Measurements from ENCODE around the gene RBM20.
A peak's percentile ranks its signal among the peaks of the same experiment; 100 is the strongest.

The RBM20 gene

DNA sequence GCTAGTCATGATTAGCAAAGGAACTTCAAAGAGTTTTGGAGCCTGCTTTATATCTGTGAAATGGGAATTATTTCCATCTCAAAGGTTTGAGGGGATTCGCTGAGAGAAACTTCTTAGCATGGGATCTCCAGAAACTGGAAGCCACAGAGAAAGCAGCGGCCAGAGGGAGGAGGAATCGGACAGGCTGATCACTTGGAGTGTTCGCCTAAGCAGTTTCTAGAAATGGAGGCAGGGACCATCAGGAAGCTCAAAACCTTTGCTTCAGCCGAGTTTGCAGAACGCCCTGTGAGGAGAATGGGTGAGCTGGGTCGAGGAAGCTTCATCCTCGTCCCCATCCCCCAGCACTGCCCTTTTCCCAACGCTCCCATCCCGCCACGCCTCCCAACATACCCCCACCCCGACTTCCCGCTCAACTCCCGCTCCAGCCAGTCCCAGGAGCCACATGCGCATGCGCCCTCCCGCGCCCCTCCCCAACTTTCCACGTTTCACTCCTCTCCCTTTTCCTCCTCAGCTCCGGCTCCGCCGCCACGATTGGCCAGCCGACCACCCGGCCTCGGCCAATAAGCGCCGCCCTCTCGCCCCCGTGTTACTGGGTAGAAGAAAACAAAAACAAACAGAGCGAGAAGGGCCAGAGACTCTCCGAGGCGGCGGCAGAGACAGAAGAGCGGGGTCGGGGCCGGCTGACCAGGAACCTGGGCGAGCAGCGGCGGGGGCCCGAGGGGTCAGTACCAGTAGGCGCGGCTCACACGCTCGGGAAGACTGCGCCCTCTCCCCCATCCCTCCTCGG is 227.4 kb downstream of the RBM20 start, which contains the start of gene PDCD4:
TSS of gene PDCD4 (plus strand) at position 631 of the 787 bp plus-strand sequence. CDS start 4,100 bp downstream, outside the sequence.
- peak; percentile 96 for DNase-seq (ENCODE audit: low spot score)

DNA sequence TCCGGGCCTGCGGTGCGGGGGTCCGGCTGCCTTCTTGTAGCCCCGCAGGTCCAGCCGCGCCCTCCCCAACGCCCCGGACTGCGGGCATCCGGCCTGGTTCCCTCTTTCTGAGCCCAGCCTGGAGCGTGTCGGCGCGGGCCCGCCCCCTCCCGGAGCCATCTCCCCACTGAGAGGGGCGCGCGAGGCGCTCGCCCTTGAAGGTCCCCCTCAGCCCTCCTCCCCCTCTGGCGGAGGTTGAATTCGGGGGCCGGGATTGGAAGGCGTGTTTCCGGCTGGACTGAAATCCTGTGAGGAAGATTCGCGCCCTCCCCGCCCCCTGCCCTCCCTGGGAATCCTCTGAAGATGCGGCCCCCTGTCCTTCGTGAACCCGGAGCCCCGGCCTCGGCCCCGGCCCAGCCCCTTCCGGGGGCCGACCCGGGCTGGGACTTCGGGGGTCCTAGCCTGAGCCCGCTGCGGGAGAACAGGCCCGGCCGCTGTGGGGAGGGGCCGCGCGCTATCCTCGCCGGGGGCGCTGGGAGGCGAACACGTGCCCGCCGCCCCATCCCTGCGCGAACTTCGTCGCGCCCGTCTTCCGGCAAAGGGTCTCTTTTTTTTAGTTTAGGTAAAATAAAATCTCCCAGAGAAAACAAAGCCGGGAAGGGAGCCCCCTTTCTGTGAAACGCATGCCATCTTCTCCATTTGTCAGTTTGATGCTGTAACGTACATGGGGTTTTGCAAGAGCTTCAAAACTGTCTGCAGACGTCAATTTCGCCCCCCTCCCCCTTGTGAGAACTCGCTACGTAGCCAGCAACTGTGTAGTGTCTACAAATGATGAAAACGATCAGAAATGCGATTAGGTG is 228.2 kb downstream of the RBM20 start:
- DNase-seq (ENCODE audit: low spot score), result peak; percentile 75

GRCh38 chr10:110872984-110873923 is 229.1 kb downstream of the RBM20 start:
- no peak for DNase-seq (ENCODE audit: low spot score)

- no peak for DNase-seq (ENCODE audit: low spot score)
These were observed 229.8 kb downstream of the RBM20 start for GRCh38 chr10:110873951-110874350.

DNA sequence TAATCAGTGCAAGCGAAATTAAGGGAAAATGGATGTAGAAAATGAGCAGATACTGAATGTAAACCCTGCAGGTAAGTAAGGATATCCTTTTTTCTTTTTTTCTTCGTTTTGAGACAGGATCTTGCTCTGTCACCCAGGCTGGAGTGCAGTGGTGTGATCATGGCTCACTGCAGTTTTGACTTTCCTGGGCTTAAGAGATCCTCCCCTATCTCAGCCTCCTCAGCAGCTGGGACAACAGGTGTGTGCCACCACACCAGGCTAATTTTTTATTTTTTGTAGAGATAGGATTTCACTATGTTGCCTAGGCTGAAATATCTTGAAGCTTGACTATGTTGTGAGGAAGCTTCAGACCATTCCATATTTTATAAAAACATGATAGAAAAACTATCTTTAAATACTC is 231.9 kb downstream of the RBM20 start:
- DNase-seq (ENCODE audit: low spot score), result no peak

GRCh38 chr10:110876788-110877187 is 232.7 kb downstream of the RBM20 start:
- DNase-seq (ENCODE audit: low spot score), result no peak

- DNase-seq (ENCODE audit: low spot score), result no peak
These were observed 235.9 kb downstream of the RBM20 start for GRCh38 chr10:110880012-110880411.

DNA sequence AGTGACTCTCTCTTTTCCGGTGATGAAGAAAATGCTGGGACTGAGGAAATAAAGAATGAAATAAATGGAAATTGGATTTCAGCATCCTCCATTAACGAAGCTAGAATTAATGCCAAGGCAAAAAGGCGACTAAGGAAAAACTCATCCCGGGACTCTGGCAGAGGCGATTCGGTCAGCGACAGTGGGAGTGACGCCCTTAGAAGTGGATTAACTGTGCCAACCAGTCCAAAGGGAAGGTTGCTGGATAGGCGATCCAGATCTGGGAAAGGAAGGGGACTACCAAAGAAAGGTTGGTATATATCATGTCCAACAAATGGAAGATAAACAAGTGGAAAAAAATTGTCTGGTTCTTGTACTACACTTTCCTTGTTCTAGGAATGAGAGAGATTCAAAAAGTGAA is 237.1 kb downstream of the RBM20 start:
- no peak for DNase-seq (ENCODE audit: low spot score)

- no peak for DNase-seq (ENCODE audit: low spot score)
These were observed 237.8 kb downstream of the RBM20 start for GRCh38 chr10:110881905-110882304.

GRCh38 chr10:110883924-110884323 is 239.8 kb downstream of the RBM20 start:
- no peak for DNase-seq (ENCODE audit: low spot score)

- no peak for DNase-seq (ENCODE audit: low spot score)
These were observed 242.0 kb downstream of the RBM20 start for GRCh38 chr10:110885932-110886674.

GRCh38 chr10:110887560-110887959 is 243.4 kb downstream of the RBM20 start:
- DNase-seq (ENCODE audit: low spot score), result no peak
